GM21528 (cell line): ENCODE results near the gene CWF19L2.
A peak's percentile ranks its signal among the peaks of the same experiment; 100 is the strongest.
"Not testable (repeated sequence)": the region's sequence is repeated elsewhere in the genome, so short reads cannot be mapped to it uniquely, and the experiment has no call there.

Experiments used
- ATAC-seq: cut with Tn5 transposase; IDR thresholded peaks from one replicate; pipeline ENCODE4 v1.9.1; 2021; ENCODE audit warnings: mild to moderate bottlenecking, moderate library complexity; ENCODE audit not compliant: unreplicated experiment, low FRiP score

Gene CWF19L2

GRCh38 chr11:107439586-107440167 is 17.9 kb downstream of the CWF19L2 start:
- ATAC-seq: no peak

DNA sequence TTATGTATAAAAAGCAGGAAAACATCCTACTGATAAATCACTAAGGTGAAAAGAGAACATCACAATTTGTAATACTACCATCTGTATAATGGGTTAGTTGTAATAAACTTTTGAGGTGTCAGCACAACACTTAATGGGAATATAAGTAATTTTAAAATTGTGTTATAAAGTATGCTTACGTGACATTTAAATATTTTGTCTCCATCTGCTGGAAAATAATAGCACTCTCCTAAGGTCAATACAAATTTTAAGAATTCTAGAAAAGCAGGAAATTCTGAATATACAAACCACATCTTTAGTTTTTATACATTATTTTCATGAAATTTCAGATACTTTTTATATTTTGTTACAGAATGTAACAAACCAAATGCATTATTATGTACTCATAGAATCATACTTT is 19.5 kb downstream of the CWF19L2 start:
- ATAC-seq: no peak

GRCh38 chr11:107430525-107430924 is 27.1 kb downstream of the CWF19L2 start:
- ATAC-seq: no peak

DNA sequence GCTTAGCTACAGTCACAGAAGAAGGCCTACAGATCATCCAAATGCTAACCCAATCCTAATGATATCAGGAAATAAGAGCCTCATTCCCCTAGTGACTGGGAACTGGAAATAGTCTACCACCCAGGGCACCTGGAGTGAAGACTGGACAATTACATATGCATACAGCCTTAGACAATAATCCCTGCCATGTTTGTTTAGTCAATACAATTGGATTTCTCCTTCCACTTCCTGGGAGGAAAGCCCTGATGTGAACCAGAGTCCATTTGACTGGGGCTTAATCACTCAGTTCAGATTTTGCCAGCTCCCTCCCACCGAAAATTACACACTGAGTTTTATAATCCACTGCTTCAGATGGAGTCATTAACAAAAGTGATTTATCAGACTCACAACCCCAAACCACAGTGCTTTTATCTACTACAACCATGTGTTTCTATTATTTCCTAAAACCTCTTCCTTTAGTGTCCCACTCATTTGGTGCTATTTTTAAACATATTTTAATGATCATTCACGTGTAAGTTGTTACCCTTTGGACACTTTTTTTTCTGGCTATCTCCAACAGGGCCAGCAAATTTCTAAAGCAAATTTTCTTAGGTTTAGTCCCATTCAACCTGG is 29.9 kb downstream of the CWF19L2 start:
- no peak for ATAC-seq

GRCh38 chr11:107413352-107413751 is 44.3 kb downstream of the CWF19L2 start:
- ATAC-seq: peak; percentile 49

DNA sequence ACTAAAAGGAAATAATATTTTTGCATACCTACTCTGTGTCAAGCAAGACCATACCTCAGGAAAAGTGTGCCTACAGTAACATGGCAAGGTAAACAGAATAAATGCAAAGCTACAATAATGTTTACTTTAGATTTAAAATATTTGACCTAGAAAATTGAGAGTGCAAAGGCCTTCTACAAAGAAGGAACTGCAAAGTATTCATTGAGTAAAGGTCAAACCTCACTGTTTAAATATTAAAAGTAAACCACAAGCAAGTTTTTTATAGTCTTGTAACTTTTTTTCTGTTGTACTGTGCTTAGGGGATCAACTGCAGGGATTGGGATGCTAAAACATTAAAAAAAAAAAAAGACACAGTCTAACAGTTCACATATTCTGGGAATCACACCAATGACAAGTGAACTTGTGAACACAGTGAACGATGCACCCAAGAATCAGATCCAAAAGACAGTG is 48.8 kb downstream of the CWF19L2 start:
- no peak for ATAC-seq

DNA sequence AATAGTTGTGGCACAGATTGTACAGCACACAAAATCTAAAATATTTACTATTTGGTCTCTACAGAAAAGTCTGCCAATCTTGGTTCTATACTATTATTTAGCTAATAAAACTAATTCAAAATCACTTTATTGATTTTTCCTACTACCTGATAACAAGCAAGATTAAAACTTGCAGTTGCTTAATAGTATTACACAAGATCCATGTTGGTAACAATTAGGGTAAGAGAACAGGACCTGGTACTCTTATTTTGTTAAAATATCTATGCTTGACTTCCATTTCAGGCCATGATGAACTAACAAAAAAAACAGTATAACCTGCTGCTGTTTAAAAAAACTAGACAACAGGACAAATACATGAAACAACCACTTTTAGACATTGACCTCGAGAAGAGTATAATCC is 52.4 kb downstream of the CWF19L2 start:
- ATAC-seq: no peak

- ATAC-seq: not testable (repeated sequence)
These were observed 56.5 kb downstream of the CWF19L2 start for GRCh38 chr11:107401131-107401530.

DNA sequence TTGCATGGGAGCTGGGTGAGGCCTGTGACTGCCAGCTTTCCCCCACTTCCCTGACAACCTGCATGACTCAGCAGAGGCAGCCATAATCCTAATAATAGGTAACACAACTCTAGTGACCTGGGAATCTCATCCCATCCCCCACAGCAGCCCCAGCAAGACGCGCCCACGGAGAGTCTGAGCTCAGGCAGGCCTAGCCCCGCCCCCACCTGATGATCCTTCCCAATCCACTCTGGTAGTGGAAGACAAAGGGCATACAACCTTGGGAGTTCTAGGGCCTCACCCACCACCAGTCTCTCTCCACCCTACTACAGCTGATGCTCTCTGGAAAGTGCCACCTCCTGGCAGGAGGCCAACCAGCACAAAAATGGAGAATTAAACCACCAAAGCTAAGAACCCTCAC is 60.3 kb downstream of the CWF19L2 start:
- no peak for ATAC-seq

- ATAC-seq: no peak
These were observed 65.0 kb downstream of the CWF19L2 start for GRCh38 chr11:107392611-107393010.

- ATAC-seq: not testable (repeated sequence)
These were observed 66.9 kb downstream of the CWF19L2 start for GRCh38 chr11:107390701-107391100.

DNA sequence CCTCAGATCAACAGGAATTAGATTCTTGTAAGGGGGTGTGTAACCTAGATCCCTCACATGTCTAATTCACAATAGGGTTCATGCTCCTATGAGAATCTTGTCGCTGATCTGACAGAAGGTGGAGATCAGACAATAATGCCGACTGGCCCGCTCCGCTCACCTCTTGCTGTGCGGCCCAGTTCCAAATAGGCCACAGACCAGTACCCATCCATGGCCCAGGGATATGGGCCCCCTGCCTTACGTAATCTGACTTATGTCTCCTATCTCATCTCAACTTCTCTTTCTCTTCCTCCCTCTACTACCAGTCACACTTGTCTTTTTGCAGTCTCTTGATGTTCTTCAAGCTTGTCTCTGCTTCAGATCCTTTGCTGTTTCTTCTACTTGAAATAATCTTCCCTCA is 70.0 kb downstream of the CWF19L2 start:
- ATAC-seq: no peak

DNA sequence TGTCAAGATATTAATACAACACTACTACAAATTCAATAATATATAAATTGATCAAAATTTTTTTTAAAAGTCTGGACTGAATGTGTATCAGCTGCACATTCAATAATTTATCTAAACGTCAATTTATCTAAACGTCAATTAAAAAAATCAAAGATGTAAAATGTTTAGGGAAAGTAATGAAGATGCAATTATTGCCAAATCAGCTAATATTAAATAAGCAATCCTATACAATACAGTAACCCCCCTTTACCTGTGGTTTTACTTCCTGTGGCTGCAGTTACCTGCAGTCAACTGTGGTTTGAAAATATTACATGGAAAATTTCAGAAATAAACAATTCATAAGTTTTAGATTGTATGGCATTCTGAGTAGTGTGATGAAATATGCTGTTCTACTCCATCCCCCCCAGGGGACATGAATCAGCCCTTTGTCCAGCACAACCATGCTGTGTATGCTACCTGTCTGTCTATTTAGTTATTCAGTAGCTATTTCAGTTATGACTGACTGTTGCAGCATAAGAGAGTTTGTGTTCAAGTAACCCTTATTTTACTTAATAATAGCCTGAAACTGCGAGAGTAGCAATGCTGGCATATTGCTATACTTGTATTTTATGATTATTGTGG is 72.2 kb downstream of the CWF19L2 start:
- no peak for ATAC-seq

- ATAC-seq: no peak
These were observed 73.3 kb downstream of the CWF19L2 start for GRCh38 chr11:107384144-107384852.

DNA sequence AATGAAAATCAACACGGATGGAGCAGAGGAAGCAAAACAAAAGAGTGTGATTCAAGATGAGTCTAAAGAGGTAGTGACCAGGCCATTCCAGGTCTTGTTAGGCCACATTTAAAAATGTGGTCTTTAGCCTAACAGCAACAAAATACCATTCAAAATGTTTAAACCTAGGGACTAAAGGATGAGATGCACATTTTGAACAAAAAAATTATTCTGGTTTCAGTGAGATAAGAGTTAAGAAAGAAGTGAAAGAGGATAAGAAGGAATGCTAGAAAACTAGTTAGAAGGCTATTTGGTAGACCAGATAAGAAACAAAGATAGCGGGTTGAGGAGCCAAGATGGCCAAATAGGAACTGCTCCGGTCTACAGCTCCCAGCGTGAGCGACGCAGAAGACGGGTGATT is 85.2 kb downstream of the CWF19L2 start:
- no peak for ATAC-seq

DNA sequence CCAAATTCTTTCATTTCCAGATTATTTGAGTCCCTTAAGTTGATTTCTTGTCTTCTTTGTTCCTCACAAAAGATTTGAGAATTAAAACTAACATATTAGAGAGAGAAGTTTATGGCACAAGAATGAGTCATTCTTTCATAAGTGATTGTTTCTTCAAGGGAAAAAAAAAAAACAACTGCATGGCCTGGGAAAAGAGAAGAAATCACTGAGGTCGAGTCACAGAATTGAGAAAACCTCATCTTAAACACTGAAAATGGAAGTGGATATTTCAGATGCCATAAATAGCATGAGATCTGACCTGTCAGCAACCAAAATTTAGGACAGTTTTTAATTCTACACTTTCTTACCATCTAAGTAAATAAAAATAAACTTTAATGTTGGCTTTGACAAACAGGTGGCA is 87.2 kb downstream of the CWF19L2 start:
- ATAC-seq: no peak

DNA sequence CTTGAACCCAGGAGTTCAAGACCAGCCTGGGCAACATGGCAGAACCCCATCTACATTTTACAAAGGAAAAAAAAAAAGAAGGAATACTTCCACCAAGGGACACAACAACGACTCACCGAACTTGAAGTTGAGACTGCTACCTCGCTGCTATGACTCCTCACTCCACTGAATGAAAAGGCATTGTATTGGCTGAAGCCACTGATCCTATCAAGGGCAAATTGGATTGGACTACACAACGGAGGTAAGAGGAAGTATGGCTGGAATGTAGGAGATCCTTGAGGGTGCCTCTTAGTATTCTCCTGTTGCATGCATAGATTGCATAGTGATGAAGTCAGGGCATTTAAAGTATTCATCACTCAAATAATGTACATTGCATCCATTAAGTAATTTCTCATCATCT is 97.9 kb downstream of the CWF19L2 start:
- ATAC-seq: no peak

- ATAC-seq: no peak
These were observed 99.7 kb downstream of the CWF19L2 start for GRCh38 chr11:107357877-107358276.

- no peak for ATAC-seq
These were observed 102.8 kb downstream of the CWF19L2 start for GRCh38 chr11:107354780-107355179.

GRCh38 chr11:107337917-107338316 is 119.7 kb downstream of the CWF19L2 start:
- no peak for ATAC-seq

GRCh38 chr11:107331728-107332127 is 125.9 kb downstream of the CWF19L2 start:
- ATAC-seq: no peak
